GM23338 (cell line): ENCODE data around the gene R3HDM4. TPM values are rescaled to one million over a fixed set of nuclear protein-coding genes. Genes with fewer than 3 reads are reported as not detected.

ENCODE experiments used
- CREB1 ChIP-seq: fragments of 250-450 bp; sonication (Bioruptor Pico); IDR thresholded peaks from 2 replicates; pipeline ENCODE4 v1.5.0; 2020; ENCODE audit warnings: low read depth, mild to moderate bottlenecking, moderate library complexity
- ETS1 ChIP-seq: IDR thresholded peaks from 2 replicates; pipeline ENCODE4 v1.6.1; 2016; ENCODE audit warnings: antibody characterized with exemption
- JUNB ChIP-seq: IDR thresholded peaks from one replicate; pipeline ENCODE4 v1.6.1; 2016; ENCODE audit warnings: antibody characterized with exemption; ENCODE audit not compliant: unreplicated experiment
- NANOG ChIP-seq: IDR thresholded peaks from 2 replicates; pipeline ENCODE4 v1.6.1; 2016; ENCODE audit warnings: antibody characterized with exemption, borderline replicate concordance
- STAT1 ChIP-seq: IDR thresholded peaks from one replicate; pipeline ENCODE4 v1.6.1; 2016; ENCODE audit warnings: antibody characterized with exemption; ENCODE audit not compliant: unreplicated experiment
- ZNF114 ChIP-seq: fragments of 250-450 bp; sonication (Bioruptor Pico); IDR thresholded peaks from 2 replicates; pipeline ENCODE4 v1.5.0; 2020; ENCODE audit warnings: mild to moderate bottlenecking, moderate library complexity
- ZNF462 ChIP-seq: fragments of 250-450 bp; sonication (Bioruptor Pico); IDR thresholded peaks from 2 replicates; pipeline ENCODE4 v1.5.0; 2020; ENCODE audit warnings: mild to moderate bottlenecking, moderate library complexity
- polyA plus RNA-seq: library from polyadenylated mRNA; unstranded; fragments of >200 nt; fragmentation: Nextera tagmentation; extraction: Ambion mirVana; gene quantifications from 2 replicates; pipeline ENCODE4 v1.2.1, GENCODE V29; 2016
- total RNA-seq: library from RNA; depleted of rRNA; stranded (reverse); fragments of >200 nt; shearing (Covaris generic); gene quantifications from 2 replicates; pipeline ENCODE4 v1.2.3, GENCODE V29; 2014

R3HDM4 gene
- total and polyA plus RNA-seq, 2 experiments from 2014 or later, result 76.5 to 87.1 TPM

GRCh38 chr19:917323-918151 lies 4.5 kb upstream of the R3HDM4 start, which contains the start of gene KISS1R (continued):
- TF ChIP-seq ETS1, result no peak
- no peak for TF ChIP-seq NANOG
- TF ChIP-seq STAT1, result no peak
- no peak for TF ChIP-seq JUNB
- TF ChIP-seq ZNF462, result no peak
- no peak for TF ChIP-seq ZNF114 (CRISPR knock-in tag)
- TF ChIP-seq CREB1 (CRISPR knock-in tag), result peak; percentile 68
